H1 (cell line): ENCODE results near the gene CRYGD. TPM values are rescaled to one million over a fixed set of nuclear protein-coding genes. Genes with fewer than 3 reads are reported as not detected.
A peak's percentile ranks its signal among the peaks of the same experiment; 100 is the strongest.

Experiments
- ATF3 ChIP-seq: IDR thresholded peaks from 2 replicates; pipeline ENCODE4 v1.6.1; 2011; ENCODE audit warnings: low read depth, mild to moderate bottlenecking, low read length; ENCODE audit not compliant: insufficient read depth
- BCL11A ChIP-seq, 2 experiments: IDR thresholded peaks; one replicate each; pipeline ENCODE4 v1.6.1; 2011; ENCODE audit warnings: low read depth in 2 of 2, low read length in 2 of 2, mild to moderate bottlenecking in 2 of 2
- BRCA1 ChIP-seq: IDR thresholded peaks from 2 replicates; pipeline ENCODE4 v1.6.1; 2012; ENCODE audit warnings: low read depth, low read length, improper control_type of control experiment
- EGR1 ChIP-seq: IDR thresholded peaks from 2 replicates; pipeline ENCODE4 v1.6.1; 2011; ENCODE audit warnings: low read depth, low read length, borderline replicate concordance
- JUN ChIP-seq: IDR thresholded peaks from 2 replicates; pipeline ENCODE4 v1.6.1; 2011; ENCODE audit warnings: low read depth, mild to moderate bottlenecking, improper control_type of control experiment, low read length
- POLR2A ChIP-seq, 2 experiments: IDR thresholded peaks; 1 replicate in 1 of 2; 2 replicates in 1 of 2; pipeline ENCODE4 v1.6.1; 2011; ENCODE audit warnings: low read depth in 2 of 2, low read length in 2 of 2, mild to moderate bottlenecking in 2 of 2; ENCODE audit errors: control extremely low read depth in 1 of 2
- RAD21 ChIP-seq, 2 experiments: IDR thresholded peaks in 1 of 2; conservative IDR thresholded peaks in 1 of 2; 2 replicates each; pipeline ENCODE4 v1.6.1; 2011; ENCODE audit warnings: low read depth in 2 of 2, low read length in 2 of 2, improper control_type of control experiment in 1 of 2, inconsistent platforms in 1 of 2, mild to moderate bottlenecking in 1 of 2, moderate library complexity in 1 of 2
- SAP30 ChIP-seq: fragments of 300-600 bp; sonication (generic); IDR thresholded peaks from 2 replicates; pipeline ENCODE4 v1.7.1; 2012; ENCODE audit warnings: low read length, moderate library complexity, mild to moderate bottlenecking, inconsistent platforms; ENCODE audit not compliant: insufficient read depth, insufficient replicate concordance
- SIN3A ChIP-seq, 2 experiments: IDR thresholded peaks in 1 of 2; conservative IDR thresholded peaks in 1 of 2; 2 replicates each; pipeline ENCODE4 v1.6.1; 2011 to 2012; ENCODE audit warnings: low read length in 2 of 2, improper control_type of control experiment in 1 of 2, low read depth in 1 of 2, mild to moderate bottlenecking in 1 of 2
- SIX5 ChIP-seq: IDR thresholded peaks from 2 replicates; pipeline ENCODE4 v1.6.1; 2011; ENCODE audit warnings: mild to moderate bottlenecking, low read depth, low read length
- SP1 ChIP-seq: IDR thresholded peaks from 2 replicates; pipeline ENCODE4 v1.6.1; 2011; ENCODE audit warnings: low read depth, low read length
- SP2 ChIP-seq: IDR thresholded peaks from 2 replicates; pipeline ENCODE4 v1.6.1; 2012; ENCODE audit warnings: mild to moderate bottlenecking, low read length, inconsistent platforms
- TEAD4 ChIP-seq: IDR thresholded peaks from 2 replicates; pipeline ENCODE4 v1.6.1; 2012; ENCODE audit warnings: low read depth, low read length, inconsistent platforms, mixed read lengths
- YY1 ChIP-seq: IDR thresholded peaks from 2 replicates; pipeline ENCODE4 v1.6.1; 2011; ENCODE audit warnings: low read depth, mild to moderate bottlenecking, low read length
- polyA plus RNA-seq, 7 experiments: library from polyadenylated mRNA; depleted of rRNA in 3 of 7; stranded (reverse) in 5 of 7; unstranded in 2 of 7; fragments of >200 nt in 5 of 7; fragments of 200-250 nt in 2 of 7; gene quantifications; 1 replicate in 5 of 7; 2 replicates in 1 of 7; 4 replicates in 1 of 7; pipeline versions ENCODE4 v1.2.1 to v1.2.3, GENCODE V29; 2011 to 2013; ENCODE audit warnings: missing spikeins in 2 of 7, mixed read lengths in 2 of 7
- total RNA-seq: library from RNA; stranded (reverse); fragmentation: NEBNext Ultra II Directional; extraction: Animal tissue kit (Norgen Biotek cat#: 25700); gene quantifications from 2 replicates; pipeline ENCODE4 v1.2.1, GENCODE V29; 2021

The CRYGD gene
- total and polyA plus RNA-seq, 2 of the 8 experiments (the other 6 are each of a cell fraction or from before 2014, with no cell fraction given) = 2.9 to 7.1 TPM

GRCh38 chr2:208101716-208102631 lies 22.4 kb downstream of the CRYGD start (continued):
- TF ChIP-seq YY1 (no peak), POLR2A (IDR thresholded peaks at IDR 0.05; ENCODE audit: control extremely low read depth in 1 of 2, low read depth in 2 of 2, low read length in 2 of 2) (no peak), SP2 (no peak), BRCA1 (no peak), ATF3 (no peak), SIX5 (no peak), SP1 (no peak), JUN (no peak), RAD21 (IDR thresholded peaks at IDR 0.05 in 1 of 2, conservative IDR thresholded peaks at IDR 0.05 in 1 of 2; ENCODE audit: low read depth in 2 of 2, low read length in 2 of 2) (peak; percentile 83 to 84), SAP30 (no peak), EGR1 (no peak), BCL11A (IDR thresholded peaks at IDR 0.05; ENCODE audit: low read depth in 2 of 2, low read length in 2 of 2) (no peak), SIN3A (conservative IDR thresholded peaks at IDR 0.05 in 1 of 2, IDR thresholded peaks at IDR 0.05 in 1 of 2; ENCODE audit: low read depth in 1 of 2, low read length in 2 of 2) (no peak), TEAD4 (no peak)
- TF ChIP-seq, all 59 proteins: peak for 3
